ENCODE results near the gene BMP2K.
"Not testable (repeated sequence)": the region's sequence is repeated elsewhere in the genome, so short reads cannot be mapped to it uniquely, and the experiment has no call there.

Gene BMP2K

DNA sequence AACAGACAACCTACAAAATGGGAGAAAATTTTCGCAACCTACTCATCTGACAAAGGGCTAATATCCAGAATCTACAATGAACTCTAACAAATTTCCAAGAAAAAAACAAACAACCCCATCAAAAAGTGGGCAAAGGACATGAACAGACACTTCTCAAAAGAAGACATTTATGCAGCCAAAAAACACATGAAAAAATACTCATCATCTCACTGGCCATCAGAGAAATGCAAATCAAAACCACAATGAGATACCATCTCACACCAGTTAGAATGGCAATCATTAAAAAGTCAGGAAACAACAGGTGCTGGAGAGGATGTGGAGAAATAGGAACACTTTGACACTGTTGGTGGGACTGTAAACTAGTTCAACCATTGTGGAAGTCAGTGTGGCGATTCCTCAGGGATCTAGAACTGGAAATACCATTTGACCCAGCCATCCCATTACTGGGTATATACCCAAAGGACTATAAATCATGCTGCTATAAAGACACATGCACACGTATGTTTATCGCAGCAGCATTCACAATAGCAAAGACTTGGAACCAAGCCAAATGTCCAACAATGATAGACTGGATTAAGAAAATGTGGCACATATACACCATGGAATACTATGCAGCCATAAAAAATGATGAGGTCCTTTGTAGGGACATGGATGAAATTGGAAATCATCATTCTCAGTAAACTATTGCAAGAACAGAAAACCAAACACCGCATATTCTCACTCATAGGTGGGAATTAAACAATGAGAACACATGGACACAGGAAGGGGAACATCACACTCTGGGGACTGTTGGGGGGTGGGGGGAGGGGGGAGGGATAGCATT is 19.7 kb downstream of the BMP2K start:
- DNase-seq: not testable (repeated sequence)

DNA sequence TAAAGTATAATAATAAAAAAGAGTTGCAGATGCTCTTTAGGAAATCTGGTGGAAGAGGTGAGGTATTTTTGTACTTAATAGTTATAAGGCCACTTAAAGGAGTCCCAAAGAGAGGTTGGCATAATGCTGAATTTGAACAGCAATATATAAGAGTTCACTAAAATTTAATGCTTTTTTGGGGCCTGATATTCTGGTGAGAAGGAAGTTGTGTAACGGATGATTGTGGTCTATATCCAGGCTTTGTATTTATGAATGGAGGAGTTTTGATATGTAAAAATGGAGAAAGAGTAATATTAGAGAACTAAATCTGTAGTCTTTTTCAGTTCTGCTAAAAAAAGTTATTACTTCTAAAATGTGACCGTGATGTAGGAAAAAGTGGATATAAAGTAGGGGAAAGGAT is 20.4 kb downstream of the BMP2K start:
- DNase-seq: no peak

DNA sequence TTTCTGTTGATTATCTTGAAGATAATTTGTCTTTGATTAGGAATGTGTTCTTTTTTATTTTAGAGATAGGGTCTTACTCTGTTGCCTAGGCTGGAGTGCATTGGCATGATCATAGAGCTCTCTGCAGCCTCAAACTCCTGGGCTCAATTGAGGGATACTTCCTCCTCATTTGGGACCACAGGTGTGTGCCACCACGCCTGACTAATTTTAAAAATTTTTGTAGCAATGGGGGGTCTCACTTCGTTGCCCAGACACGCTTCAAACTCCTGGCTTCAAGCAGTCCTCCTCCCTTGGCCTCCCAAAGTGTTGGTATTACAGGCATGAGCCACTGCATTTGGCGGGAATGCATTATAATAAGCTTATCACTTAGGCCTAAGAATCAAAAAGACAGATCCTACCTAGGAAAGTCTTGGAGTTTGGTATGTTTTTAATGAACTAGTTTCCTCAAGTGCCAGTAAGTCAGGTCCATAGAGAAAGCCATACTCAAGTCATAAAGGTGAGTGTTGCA is 21.7 kb downstream of the BMP2K start:
- no peak for DNase-seq

DNA sequence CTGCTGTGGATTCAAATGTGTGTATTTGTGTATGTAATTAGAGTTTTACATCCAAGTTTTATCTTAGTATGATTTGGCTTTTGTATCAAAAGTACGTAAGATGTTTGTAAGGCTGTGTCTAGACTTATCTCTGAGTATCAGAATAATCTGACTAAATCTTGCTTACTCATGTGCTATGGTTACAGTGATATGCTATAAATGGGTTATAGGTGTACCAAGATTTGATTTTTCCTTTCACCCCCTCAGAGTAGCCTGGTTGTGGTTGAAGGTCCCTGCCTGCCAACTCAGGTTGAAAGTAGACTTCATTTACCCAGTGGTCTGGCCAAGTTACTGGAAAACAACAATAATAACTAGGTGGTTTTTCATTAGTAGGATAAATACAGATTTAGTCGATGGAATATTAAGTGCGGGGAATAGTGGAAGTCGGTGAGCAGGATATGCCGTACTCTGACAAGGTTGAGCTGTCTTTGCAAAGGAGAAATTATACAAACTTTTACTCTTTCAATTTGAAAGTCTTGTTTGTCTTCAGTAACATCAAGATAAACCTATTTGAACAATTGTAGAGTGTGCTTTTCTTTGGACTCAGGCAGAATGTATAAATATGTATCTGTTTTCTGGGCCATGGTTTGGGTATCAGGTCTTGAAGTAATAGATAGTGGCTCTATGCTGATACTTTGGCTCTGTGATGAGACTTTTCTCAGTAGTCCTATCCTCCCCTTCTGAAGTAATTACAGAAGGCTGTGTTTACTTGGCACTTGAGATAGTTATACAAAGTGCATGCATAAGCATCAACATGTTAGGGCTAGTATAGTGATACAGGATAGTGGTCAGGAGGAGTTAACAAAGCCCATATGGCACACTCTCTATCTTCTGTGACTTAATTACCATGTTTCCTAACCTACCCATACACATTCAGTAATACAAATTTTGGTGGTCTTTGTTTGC is 23.7 kb downstream of the BMP2K start:
- DNase-seq: no peak

DNA sequence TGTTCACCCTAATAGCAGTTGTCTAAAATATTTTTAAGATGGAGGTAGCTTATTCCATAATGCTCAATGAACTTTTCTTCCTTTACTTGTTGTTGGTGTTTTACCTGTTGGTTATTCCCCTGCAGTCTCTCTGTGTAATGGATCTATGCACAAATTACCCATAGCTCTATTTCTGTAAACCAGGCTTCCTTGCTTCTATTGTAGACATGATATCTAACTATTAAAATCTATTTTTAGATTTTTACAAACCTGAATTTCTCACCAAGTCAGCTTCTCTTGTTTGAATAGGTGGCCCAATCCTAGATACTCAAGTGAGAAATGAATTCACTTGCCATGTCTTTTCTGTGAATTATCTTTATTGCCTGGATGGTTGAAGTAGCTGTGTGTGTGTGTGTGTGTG is 24.8 kb downstream of the BMP2K start:
- DNase-seq: no peak

DNA sequence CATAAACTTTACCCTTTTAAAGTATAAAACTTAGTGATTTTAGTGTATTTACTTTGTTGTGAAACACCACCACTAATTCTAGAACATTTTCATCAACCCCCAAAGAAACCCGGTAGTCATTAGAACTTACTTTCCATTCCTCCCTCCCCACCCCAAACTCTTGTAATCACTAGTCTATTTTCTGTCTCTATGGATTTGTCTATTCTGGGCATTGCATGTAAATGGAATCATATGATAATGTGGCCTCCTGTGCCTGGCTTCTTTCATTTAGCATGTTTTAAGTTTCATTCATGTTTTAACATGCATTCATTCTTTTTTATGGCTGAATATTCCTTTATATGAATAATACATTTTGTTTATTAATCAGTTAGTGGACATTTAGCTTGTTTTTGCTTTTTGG is 27.8 kb downstream of the BMP2K start:
- no peak for DNase-seq

DNA sequence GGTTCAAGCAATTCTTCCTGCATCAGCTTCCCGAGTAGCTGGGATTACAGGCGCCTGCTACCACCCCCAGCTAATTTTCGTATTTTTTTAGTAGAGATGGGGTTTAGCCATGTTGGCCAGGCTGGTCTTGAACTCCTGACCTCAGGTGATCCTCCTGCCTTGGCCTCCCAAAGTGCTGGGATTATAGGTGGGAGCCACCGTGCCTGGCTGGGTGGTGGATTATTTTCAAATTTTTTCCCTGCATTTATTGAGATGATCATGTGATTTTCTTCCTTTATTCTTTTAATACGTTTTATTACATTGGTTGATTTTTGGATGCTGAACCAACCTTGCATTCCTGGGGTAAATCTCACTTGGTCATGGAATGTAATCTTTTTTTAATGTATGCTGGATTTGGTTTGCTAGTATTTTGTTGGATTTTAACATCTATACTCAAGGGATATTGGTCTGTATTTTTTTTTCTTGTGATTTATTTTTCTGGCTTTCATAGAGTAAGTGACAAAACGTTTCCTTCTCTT is 30.9 kb downstream of the BMP2K start:
- no peak for DNase-seq

DNA sequence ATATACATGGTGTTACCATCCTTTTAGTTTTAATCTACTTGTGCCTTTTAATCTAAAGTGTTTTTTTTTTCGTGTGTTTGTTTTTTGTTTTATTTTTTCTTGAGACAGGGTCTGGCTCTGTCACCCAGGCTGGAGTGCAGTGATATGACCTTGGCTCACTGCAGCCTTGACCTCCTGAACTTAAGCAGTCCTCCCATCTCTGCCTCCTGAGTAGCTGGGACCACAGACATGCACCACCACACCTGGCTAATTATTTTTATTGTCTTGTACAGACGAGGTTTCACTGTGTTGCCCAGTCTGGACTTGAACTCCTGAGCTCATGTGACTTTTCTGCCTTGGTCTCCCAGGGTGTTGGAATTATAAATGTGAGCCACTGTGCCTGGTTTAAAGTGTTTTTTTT is 33.1 kb downstream of the BMP2K start:
- DNase-seq: no peak

DNA sequence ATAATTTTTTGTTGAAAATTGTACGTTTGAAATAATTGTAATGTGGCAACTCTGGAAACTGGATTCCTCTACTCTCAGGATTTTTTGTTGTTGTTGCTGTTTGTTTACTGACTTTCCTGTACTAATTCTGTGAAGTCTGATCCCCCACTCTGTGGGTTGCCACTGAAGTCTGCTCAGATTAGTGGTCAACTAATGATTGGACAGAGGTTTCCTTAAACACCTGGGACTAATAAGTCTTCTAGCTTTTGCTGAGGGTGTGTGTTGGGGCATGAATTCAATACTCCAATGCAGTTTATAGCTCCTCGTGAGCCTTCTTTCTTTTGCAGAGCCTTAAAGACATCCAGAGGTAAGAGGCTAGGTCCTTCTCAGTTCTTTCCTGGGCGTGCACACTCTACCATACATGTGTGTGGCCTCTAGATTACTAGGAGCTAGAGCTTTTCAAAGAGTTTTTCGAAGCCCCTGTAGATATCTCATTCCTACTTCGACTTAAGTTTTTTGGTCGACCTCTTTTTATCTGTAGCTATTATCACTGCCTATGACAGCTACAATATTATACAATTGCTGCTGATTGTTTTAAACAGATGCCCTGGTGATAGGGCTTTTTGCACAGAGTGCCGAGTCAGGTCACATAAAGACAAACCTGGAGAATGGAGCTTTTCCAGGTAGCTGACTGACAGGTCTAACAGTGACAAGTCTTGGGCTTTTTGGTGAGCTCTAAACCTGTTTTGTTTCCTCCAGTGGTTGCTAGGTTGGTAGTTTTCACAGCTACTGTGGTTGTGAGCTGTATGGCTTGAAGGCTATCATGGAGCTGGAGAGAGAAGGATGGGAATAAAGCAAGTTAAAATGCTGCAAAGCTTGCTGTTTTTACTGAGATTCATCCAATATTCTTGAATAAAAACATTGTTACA is 34.0 kb downstream of the BMP2K start:
- no peak for DNase-seq

DNA sequence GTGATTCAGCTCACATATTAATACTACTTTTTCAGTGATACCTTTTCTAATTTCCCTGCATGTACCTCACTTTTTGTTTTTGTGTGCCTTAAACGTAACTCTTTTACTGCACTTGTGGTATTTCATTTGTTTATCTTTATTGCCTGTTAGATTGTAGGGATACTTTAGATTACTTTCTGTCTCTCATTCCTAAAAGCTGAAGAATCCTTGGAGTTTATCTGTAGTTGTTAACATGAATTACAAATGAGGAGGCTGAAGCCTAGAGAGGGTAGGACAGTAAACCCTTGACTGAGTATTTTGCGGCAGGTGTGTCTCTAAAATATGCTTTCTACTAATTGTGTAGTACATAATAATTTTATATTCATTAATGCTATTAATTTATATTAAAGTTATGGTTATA is 34.9 kb downstream of the BMP2K start:
- DNase-seq: no peak

DNA sequence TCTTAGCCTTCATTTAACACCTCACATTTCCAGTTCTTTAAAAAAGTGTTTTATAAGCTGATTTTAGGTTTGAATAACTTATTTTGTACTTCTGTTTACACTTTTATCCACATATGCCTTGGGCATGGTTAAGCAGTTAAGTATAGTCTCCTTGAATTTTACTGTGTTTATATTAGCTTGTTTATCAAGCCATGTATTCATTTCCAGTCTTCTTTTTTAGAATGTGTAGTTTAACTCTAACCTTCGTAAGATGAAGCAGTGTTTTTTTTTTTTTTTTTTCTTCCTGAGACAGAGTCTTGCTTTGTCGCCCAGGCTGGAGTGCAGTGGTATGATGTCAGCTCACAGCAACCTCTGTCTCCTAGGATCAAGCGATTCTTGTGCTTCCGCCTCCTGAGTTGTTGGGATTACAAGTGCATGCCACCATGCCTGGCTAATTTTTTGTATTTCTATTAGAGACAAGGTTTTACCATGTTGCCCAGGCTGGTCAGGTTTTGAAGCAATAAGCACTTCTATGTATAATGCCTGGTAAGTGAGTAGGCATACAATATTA is 42.5 kb downstream of the BMP2K start:
- DNase-seq: no peak

DNA sequence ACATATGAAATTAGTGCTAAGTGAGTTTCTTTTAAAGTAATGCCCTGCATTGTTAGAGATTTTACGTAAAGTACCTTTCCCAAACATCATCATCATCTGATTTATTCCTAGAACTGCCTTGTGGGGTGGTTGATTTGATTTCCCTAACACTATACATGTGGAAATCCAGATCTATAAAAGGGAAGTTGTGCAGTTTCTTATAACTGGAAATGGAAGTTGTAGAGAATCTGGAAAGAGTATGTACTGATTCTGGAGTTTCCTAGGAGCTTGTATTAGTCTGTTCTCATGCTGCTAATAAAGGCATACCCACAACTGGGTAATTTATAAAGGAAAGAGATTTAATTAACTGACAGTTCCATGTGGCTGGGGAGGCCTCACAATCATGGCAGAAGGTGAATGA is 47.9 kb downstream of the BMP2K start:
- DNase-seq: no peak

DNA sequence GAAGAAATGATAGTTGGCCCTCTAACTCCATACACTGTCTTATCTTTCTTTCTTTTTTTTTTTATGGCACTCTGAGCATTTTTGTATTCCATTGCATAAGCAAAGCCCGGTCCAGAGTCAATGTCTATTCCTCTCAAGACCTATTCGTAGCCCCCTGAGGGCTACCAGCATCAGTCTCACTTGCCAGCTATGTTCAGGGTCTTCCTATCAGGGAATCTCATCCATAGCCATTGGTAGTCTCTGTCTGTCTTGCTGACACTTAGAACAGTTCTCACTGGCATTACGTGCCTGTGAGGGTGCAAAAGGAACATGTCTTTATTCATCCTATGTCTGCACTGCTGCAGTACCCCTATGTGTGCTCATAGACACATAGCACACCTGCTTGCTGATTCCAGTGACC is 51.0 kb downstream of the BMP2K start:
- no peak for DNase-seq

DNA sequence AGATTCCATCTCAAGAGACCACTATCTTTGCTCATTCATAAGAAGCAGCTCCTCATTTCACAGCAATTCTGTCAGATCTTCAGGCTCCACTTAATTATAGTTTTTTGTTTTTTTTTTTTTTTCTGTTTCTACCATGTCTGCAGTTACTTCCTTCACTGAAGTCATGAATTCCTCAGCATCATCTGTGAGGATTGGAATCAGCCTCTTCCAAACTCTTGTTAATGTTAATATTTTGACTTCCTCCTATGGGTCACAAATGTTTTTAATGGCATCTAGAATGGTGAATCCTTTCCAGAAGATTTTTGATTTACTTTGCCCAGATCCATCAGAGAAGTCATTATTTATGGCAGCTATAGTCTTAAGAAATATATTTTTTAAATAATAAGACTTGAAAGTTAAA is 53.1 kb downstream of the BMP2K start:
- DNase-seq: no peak

DNA sequence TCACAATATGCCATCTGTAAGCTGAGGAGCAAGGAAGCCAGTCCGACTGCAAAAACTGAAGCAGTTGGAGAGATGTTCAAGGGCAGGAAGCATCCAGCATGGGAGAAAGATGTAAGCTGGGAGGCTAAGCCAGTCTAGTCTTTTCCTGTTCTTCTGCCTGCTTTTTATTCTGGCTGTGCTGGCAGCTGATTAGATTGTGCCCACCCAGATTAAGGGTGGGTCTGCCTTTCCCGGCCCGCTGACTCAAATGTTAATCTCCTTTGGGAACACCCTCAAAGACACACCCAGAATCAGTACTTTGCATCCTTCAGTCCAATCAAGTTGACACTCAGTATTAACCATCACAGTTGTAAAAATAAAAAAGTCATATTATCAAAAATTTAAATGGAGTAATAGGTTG is 63.5 kb downstream of the BMP2K start:
- not testable (repeated sequence) for DNase-seq

DNA sequence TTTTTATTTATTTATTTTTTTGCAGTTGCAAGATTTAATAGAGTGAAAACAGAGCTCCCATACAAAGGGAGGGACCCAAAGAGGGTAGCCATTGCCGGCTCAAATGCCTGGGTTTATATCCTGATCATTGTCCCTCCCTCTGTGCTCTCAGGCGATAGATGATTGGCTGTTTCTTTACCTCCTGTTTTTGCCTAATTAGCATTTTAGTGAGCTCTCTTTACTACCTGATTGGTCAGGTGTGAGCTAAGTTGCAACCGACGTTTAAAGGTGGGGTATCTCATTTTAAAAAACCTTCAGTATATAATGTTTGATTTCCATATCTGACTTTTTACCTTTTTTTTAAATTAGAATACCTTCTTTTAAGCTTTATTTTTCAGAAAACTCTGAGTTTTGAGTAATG is 64.1 kb downstream of the BMP2K start:
- not testable (repeated sequence) for DNase-seq

DNA sequence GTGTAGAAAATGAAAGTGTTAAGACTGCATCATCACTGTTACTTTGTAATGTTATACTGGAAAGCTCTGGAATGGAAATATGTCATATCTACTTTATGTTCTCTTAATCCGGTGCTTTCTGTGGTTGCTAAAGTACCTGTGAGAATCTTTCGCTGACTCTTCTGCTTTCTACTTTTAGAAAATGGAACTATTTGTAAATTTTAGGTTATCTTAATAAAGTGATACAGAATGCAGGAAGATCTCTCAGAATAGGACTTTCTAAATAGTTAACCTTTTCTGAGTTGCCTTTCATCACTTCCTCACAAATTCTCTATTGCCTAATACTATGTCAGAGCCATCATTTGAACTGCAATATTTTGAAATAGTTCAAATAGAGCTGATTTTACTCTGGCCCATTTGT is 69.3 kb downstream of the BMP2K start:
- no peak for DNase-seq

DNA sequence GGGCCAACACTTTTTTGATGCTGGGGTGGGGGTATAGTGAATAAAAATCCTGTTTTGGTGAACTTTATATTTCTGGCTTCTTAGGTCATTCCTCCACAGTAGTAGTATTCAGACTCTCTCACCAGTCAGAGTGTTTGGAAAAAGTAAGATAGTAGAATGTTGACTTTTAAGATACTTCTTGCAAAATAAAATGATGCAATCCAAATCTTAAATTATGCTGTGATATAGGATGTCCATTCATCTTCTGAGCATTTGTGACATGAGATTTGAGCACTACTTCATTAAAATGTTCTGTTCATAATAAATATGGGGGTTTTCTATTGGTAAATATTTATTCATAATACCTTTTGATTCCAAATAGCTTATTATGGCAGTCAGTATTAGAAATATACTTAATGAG is 70.1 kb downstream of the BMP2K start:
- DNase-seq: no peak

DNA sequence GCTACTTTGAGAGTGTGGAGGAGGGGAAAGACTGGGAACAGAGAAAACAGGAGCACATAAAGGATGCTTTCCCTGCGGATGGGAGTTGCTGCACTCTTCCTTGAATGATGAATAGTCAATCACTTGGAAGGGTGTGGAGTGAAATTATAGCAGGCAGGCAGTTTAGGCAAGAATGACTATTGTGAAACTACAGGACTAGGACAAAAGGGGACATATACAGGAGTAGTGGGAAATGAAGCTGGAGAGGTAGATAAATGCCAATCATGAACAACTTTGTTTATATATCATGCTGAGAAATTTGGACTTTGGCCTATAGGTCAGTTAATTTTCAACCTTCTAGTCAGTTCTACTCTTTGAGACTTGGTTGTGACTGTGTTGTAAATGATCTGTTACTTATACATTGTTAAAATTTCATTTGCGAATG is 86.2 kb downstream of the BMP2K start:
- DNase-seq: no peak

DNA sequence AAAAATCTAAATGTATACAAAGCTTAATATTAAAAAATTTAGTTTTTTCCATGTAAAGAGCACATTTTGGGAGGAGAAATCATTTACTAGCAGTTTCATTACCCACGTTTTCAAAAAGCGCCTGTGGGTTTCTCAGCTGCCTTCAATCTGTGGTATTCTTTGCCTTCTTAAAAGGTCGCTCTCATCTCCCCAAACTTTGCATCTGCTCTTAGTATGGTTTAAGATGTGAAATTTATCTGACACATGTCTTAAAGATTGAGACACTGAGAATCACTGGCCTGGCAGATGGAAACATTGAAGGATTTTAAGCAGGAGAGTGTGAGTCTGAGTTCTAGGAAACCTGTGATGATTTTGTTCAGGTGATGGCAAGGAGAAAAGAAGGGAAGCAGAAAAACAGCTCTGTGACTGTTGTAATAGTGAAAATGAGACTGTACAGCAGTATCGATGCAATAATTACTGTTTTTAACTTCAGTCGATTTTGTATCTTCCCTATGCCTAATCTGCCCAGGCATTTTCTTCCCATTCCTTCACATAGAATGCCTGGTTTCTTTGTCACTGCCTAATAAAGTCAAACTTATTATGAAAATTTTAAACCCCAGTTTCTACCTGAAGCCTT is 87.2 kb downstream of the BMP2K start:
- no peak for DNase-seq

DNA sequence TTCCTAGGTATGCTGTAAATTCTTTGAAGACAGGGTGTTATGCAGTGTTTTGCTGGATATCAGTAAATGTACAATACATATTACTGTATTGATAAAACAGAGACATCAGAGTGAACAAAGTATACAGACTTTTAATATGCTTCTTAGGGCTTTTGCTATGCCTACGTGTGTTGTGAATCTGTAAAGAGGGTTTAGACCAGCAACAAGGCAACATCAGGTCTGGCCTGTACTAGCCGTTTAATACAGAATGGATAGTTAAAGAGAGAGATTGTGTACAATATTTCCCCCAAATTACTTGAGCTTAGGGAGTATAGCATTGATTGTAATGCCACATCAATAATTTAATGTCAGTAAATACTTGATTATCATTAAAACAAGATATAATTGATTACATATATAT is 87.8 kb downstream of the BMP2K start:
- no peak for DNase-seq

All from activated CD8-positive, alpha-beta memory T cell treated with anti-CD3 and anti-CD28 coated beads, Interleukin-2, amount 50 U/mL, for 4 hours (primary cell).